ENCODE results near the gene MRPS27.

DNA sequence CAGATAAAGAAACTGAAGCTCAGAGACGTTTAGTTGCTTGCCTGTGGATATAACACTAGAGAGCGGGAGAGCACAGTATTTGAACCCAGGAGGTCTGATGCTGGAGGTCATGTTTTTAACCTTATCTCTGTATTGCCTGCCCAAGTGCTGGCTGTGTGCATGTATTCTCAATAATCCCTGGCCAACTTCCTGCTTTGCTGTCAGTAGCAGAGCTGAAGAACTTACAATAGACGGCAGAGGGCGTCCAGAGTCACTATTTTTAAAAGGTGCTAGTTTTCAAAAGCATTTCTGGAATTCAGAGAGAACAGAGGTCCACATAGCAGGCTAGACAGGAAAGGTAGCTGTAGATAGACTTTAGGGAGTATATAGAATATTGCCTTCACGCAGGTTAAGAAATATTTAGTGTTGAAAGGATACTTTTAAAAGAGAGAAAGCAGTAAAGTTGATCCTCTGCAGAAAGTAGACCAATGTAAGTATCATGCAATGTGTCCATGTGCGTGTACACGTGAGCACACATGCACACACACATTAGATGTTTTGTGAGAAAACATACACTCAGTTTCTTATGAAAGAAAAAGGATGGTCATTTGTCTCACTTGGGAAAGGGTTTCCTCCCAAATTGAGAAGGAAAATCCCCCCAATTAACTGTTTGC is 46.4 kb upstream of the MRPS27 start:
- TF ChIP-seq POLR2A (IDR thresholded peaks at IDR 0.05): no peak
- TF ChIP-seq, protein P1, sequence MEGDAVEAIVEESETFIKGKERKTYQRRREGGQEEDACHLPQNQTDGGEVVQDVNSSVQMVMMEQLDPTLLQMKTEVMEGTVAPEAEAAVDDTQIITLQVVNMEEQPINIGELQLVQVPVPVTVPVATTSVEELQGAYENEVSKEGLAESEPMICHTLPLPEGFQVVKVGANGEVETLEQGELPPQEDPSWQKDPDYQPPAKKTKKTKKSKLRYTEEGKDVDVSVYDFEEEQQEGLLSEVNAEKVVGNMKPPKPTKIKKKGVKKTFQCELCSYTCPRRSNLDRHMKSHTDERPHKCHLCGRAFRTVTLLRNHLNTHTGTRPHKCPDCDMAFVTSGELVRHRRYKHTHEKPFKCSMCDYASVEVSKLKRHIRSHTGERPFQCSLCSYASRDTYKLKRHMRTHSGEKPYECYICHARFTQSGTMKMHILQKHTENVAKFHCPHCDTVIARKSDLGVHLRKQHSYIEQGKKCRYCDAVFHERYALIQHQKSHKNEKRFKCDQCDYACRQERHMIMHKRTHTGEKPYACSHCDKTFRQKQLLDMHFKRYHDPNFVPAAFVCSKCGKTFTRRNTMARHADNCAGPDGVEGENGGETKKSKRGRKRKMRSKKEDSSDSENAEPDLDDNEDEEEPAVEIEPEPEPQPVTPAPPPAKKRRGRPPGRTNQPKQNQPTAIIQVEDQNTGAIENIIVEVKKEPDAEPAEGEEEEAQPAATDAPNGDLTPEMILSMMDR (IDR thresholded peaks at IDR 0.05): peak in 1 of 3 donors; percentile 19
